ENCODE measurements around the gene PTPRM. TPM values are rescaled to one million over a fixed set of nuclear protein-coding genes. Genes with fewer than 3 reads are reported as not detected.

PTPRM gene
- polyA plus RNA-seq, 1 of the 3 experiments (the other 2 are of a cell fraction) = 16.0 TPM

GRCh38 chr18:8341481-8342230, 774.5 kb downstream of the PTPRM start:
- Histone ChIP-seq H3K27me3 (ENCODE audit: insufficient read depth) (no peaks in the 10 kb centered on the region), H4K20me1 (ENCODE audit: insufficient read depth) (no peaks in the 10 kb centered on the region), H3F3A (replicated peaks; ENCODE audit: insufficient read depth) (no peaks in the 10 kb centered on the region), H3K9me3 (no peaks in the 10 kb centered on the region), H3K79me2 (ENCODE audit: insufficient read depth) (no peaks in the 10 kb centered on the region), H3K4me2 (no peak overlapping the region), H3K4me3 (ENCODE audit: low read depth in 2 of 2, low read length in 1 of 2) (no peak overlapping the region), H3K27ac (ENCODE audit: low read depth in 2 of 2, low read length in 1 of 2) (no peak overlapping the region), H3K36me3 (replicated peaks in 1 of 2; ENCODE audit: control insufficient read depth in 1 of 2, insufficient read depth in 2 of 2, low read length in 1 of 2) (no peaks in the 10 kb centered on the region), H2AFZ (ENCODE audit: low read depth) (no peak overlapping the region), H3K9me2 (no peaks in the 10 kb centered on the region), H3K4me1 (ENCODE audit: control insufficient read depth in 1 of 2, insufficient read depth in 2 of 2, low read depth in 1 of 2, low read length in 1 of 2) (peaks cover 0 to 6% of the 10 kb centered on the region in 2 experiments; a peak in 1 of 4 replicates), H3K9ac (no peak overlapping the region)
- DNase-seq = no peak
- no peak for TF ChIP-seq ELF1 (IDR thresholded peaks at IDR 0.05)
- TF ChIP-seq USF2 (IDR thresholded peaks at IDR 0.05; ENCODE audit: borderline replicate concordance, low read depth, low read length) = no peak
- TF ChIP-seq JUND (IDR thresholded peaks at IDR 0.05) = no peak
- TF ChIP-seq GABPA (IDR thresholded peaks at IDR 0.05; ENCODE audit: low read depth) = no peak
- TF ChIP-seq TCF12 (IDR thresholded peaks at IDR 0.05) = no peak
- no peak for TF ChIP-seq IRF3 (IDR thresholded peaks at IDR 0.05; ENCODE audit: low read depth, low read length)
- no peak for TF ChIP-seq NRF1 (IDR thresholded peaks at IDR 0.05; ENCODE audit: low read depth, low read length)
- CTCF ChIA-PET = interaction anchor here (0.8 to 1.2 kb wide), 2 partner anchors 11 to 13 kb away, joined by 3 read pairs; no protein-coding TSS in a partner anchor
- 51% methylated on average over 6 of the region's 6 CpGs for WGBS (ENCODE audit: low lambda C conversion rate)
- POLR2A ChIA-PET = no interaction called here

DNA sequence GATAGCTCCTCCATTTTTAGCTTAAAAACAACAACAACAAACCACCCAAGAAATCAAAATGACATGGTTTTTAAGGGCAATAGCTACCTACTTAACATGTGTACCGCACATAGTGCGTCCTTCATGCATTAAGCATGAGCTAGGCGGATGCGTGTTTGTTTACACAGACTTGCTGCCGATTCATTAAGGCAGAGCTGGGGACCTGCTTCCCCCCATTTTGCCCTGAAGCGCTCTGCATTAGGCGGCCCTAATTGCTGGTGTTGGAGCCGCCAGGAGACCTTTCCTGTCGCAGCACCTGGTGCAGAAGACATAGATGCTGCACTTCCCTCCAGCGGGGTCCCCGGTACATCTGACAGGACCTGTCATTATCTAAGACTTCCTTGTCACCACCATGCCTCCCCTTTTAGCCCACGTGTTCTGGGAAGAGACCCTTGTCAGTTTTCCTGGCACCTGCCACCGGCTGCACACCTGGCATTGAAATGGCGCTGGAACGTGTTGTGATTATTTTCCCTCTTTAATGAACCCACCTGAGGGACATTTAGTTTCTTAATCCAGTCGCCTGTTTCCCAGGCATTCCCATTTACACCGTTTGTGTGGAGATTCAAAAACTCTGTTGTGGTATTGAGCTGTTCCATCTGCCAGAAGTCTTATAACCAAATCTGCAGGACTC, 781.1 kb downstream of the PTPRM start:
- no peak for TF ChIP-seq CHD2 (IDR thresholded peaks at IDR 0.05; ENCODE audit: low read length, partially characterized antibody)
- POLR2A ChIA-PET = no interaction called here
- no peaks in the 10 kb centered on the region for H4K20me1 ChIP-seq (ENCODE audit: insufficient read depth)
- H3K4me3 ChIP-seq (ENCODE audit: low read depth in 2 of 2, low read length in 1 of 2) = no peak overlapping the region
- H3F3A ChIP-seq (replicated peaks; ENCODE audit: insufficient read depth) = no peaks in the 10 kb centered on the region
- no peaks in the 10 kb centered on the region for H3K9me2 ChIP-seq
- H2AFZ ChIP-seq (ENCODE audit: low read depth) = no peak overlapping the region
- 53% methylated on average over 17 of the region's 17 CpGs for WGBS (ENCODE audit: low lambda C conversion rate)
- H3K9me3 ChIP-seq = no peaks in the 10 kb centered on the region
- no peak for DNase-seq
- H3K4me1 ChIP-seq (ENCODE audit: control insufficient read depth in 1 of 2, insufficient read depth in 2 of 2, low read depth in 1 of 2, low read length in 1 of 2) = no peaks in the 10 kb centered on the region
- H3K27ac ChIP-seq (ENCODE audit: low read depth in 2 of 2, low read length in 1 of 2) = no peak overlapping the region
- CTCF ChIA-PET = no interaction called here
- no peaks in the 10 kb centered on the region for H3K36me3 ChIP-seq (replicated peaks in 1 of 2; ENCODE audit: control insufficient read depth in 1 of 2, insufficient read depth in 2 of 2, low read length in 1 of 2)
- H3K4me2 ChIP-seq = no peak overlapping the region
- H3K9ac ChIP-seq = no peak overlapping the region
- no peaks in the 10 kb centered on the region for H3K79me2 ChIP-seq (ENCODE audit: insufficient read depth)
- H3K27me3 ChIP-seq (ENCODE audit: insufficient read depth) = no peaks in the 10 kb centered on the region
